Hematopoietic multipotent progenitor cell treated with erythropoietin and hydrocortisone succinate and interleukin-3 and kit ligand, for 17 days (in vitro differentiated cells): ENCODE measurements around the gene CENPC.

Experiments used
- DNase-seq: peaks from one replicate; pipeline ENCODE4 v3.0.0-alpha.2; 2015; ENCODE audit warnings: low spot score

CENPC gene, protein sequence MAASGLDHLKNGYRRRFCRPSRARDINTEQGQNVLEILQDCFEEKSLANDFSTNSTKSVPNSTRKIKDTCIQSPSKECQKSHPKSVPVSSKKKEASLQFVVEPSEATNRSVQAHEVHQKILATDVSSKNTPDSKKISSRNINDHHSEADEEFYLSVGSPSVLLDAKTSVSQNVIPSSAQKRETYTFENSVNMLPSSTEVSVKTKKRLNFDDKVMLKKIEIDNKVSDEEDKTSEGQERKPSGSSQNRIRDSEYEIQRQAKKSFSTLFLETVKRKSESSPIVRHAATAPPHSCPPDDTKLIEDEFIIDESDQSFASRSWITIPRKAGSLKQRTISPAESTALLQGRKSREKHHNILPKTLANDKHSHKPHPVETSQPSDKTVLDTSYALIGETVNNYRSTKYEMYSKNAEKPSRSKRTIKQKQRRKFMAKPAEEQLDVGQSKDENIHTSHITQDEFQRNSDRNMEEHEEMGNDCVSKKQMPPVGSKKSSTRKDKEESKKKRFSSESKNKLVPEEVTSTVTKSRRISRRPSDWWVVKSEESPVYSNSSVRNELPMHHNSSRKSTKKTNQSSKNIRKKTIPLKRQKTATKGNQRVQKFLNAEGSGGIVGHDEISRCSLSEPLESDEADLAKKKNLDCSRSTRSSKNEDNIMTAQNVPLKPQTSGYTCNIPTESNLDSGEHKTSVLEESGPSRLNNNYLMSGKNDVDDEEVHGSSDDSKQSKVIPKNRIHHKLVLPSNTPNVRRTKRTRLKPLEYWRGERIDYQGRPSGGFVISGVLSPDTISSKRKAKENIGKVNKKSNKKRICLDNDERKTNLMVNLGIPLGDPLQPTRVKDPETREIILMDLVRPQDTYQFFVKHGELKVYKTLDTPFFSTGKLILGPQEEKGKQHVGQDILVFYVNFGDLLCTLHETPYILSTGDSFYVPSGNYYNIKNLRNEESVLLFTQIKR

DNA sequence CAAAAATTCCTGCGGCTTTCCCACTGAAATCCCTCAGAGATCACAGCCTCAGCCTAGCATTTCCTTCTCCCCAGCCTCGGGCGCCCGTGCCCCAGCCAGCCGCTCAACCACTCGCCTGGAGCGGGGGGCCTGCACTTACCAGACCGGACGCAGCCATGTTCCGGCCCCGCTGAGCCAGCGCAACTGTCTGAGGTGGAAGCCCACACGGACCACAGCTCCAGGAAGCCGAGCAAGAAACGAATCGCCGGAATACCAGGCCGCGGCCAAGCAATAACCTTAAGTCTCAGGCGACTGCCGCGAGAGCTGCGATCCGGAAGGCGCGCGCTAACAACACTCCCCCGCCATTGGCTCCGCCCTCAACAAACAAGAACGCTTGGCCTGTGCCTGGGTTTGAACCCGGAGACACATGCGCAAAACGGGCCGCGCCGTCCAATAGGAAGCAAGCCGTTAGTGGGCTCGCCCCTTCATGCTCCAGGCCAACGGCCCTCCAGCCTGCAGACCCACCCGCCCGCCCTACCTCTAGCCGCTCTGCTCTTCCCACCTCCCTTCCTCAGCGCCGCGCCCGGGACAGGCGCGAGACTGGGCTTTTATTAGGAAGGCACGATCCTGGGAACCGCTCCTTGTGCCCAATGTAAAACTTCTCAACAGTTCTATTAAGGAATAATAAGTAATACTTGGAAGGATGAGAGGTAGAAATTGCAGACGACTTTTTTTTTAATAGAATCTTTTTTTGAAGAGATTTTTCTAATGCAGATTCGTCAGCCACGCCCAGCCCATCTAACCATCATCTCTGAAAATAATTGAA lies at the start of gene CENPC:
CENPC (minus strand) TSS at position 305 of the 805 bp plus-strand sequence; CDS start at position 157, 148 bp downstream.
- DNase-seq = peak; percentile 88

DNA sequence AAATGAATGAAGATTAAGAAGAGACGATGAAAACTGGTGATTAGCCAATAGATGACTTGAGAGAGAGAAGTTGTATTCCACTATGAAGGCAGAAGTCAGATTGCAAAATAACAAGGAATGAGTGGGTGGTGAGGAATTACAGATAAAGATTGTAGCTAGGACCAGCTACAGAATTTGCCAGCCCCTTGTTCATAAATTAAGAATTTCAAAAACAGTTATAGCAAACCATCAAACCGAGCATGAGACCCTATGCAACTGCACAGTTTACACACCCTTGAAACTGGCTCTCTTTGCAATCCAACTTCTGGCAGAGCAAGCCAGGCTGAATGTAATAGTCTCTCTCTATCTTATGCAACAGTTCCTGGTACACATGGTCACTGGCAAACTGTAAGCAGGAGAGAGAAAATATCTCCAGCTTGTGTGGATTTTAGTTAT lies 48.5 kb upstream of the CENPC start:
- DNase-seq = no peak

DNA sequence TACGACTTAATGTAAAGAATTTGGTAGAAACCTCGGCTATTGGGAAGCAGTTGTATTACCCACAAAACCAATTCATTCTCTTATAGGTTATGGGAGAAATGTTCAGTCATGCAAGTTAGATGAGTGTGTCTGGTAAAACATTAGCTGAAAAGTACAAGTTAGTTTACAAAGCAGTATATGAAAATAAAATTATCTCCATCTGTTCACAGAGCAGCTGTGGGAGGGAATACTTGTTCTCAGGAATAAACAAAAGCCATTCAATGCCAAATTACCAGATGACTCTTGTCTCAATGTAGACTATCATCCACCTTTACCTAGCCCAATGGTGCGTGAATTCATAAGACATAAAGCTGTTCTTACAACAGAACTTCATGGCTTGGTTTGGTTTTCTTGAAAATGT lies 41.9 kb upstream of the CENPC start:
- DNase-seq = no peak

DNA sequence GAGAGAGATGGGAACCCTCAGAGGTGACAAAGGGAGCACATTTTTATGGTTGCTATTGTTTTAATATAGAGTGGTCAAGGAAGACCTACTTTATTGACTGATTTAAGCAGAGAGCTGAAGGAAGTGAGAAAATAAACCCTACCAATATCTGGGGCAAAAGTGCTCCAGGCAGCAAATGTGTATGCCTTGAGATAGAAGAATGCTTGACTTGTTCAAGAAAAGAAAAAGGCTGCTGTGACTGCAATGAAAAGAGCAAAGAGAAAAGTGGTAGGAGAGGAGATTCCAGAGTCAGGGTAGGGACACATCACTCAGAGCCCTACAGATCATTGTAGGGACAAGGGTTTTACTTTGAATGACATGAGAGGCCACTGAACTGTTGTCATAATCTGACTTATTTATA lies 39.2 kb upstream of the CENPC start:
- no peak for DNase-seq

DNA sequence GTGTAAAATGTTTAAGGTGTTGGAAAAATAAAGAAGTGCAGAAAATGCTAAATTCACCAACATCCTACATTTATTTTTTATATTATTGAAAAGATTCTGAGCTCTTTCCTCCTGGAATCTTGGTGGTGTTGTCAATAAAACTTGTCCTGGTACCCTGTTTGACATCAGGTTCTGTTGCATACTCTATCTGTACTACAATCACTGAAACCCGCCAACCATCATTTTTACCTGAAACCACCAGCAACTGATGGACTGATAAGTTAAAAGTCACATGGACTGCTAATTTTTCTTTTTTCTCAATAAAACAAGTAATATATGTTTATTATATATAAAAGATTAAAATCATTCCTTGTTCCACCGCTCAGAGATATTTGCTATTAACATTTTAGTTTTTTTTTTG lies 36.6 kb upstream of the CENPC start:
- DNase-seq = no peak

DNA sequence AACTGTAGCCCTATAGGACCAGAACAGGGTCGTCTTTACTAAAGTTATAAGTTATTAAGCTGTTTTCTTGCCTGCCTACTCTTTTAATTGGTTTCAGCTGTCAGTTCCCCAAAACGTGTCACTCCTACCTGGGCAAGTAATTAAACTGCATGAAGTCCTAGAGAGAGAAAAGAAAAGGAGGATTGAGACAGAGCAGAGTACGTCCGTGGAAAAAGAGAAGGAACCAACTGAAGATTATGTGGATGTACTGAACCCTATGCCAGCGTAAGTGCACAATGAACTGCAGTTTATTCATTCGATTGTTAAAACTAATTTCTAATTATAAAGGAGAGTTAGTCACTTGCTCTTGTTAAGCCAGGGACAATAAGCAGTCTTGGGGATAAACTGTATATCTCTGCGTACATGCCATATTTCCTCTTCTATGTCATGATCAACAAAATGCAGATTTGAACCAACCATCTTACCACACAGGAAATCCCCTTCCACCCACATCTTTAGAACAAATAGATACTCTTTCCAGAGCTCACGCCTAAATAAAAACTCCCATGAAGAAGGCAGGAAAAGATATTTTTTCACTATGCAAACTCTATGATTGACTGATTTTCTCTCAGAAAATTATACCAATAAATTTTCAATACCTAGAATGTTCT lies 36.0 kb upstream of the CENPC start:
- DNase-seq = no peak

DNA sequence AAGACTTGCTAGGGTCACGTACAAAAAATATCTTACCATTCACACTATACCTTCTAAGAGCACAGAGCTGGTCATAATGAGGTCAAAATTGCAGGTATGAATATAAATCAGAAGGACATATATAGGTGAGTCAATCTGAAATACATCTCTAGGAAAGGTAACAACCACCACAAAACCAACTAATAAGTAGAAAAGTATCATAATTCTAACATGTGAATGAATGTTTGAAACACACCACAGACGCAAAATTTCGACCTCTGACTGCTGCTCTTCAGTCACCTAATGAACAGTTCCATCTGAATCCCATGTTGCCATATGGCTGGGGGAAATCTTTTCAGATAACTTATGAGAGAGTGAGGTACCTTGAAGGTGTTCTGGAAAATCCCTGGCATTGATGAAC lies 35.3 kb upstream of the CENPC start:
- no peak for DNase-seq

DNA sequence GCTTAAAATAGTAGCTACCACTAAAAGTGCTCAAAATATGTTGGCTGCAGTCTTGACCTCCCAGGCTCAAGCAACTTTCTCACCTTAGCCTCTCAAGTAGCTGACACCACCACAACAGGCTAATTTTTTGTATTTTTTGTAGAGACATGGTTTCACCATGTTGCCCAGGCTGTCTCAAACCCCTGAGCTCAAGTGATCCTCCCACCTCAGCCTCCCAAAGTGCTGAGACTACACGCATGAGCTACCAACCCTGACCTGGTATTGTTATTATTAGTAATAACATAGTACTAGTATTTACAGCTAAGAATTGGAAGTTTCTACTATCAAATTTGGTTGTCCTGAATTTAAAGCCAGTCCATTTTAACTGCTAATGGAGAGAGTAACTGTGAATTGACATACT lies 31.2 kb upstream of the CENPC start:
- no peak for DNase-seq

DNA sequence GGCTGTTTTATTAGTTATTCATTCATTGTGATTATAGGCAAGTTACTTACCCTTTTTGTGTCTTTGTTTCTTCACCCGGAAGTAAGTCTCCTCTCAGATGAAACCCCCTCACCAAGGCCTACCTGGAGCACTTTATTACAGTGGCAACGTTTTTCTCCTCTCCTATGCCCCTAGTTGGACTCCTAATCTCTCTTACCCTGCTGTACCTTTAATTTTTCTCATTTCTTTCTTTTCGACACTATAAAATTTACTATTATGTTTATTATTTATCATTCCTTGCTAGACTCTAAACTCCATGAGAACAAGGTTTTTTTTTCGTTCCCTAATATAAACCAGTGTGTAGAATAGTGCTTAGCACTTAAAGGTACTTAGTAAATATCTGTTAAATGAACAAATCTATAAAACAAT lies 30.8 kb upstream of the CENPC start:
- DNase-seq = no peak

DNA sequence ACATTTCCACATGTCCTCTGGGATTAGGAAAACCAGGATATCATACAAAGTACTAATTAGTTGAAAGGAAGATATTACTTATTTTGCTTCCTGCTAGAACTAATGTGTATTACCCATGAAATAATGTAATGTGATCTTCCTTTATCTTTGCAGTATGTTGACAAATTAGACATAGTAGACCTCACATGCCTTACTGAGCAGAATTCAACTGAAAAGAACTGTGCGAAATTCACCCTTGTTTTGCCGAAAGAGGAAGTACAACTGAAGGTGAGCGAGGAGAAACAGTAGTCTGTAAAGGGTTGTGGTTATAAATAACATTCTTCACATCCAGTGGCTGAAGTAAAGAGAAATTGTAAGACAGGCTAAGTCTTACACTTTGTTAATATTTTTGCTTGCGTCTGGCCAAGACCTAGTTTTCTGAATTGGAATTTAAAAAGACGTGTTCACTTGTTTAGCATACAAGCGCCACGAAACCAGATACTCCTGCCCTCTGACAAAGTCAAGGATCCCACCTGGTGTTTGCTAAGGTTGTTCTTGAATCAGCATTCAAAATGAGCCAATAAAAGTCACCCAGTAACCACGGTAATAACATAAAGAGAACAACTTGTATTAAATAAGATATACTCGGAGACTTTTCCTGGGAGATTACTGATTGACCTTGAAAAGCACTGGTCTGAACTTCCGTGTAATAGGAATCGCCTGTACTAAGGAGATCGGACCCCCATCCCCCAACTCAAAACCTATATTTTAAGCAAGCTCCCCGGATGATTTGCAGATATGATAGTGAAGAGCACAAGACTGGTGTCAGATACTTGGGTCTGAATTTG lies 30.1 kb upstream of the CENPC start:
- DNase-seq = no peak

DNA sequence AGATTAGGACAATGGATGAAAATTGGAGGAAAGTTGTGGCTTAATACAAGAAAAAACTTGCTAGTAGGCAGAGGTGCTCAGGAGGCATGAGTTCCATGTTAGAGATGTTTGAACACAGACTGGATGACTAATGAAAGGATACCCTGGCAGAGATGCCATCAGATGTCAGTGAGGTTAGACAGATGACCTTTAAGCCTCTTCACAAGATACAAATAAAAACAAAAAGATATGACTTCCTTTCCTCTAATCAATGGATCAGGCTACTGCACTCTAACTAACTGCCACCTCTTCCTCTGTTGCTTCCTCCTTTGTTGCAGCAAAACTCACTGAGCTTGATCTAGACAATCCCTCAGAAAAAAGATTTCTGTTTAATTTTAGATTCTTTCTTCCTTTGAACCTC lies 27.9 kb upstream of the CENPC start:
- DNase-seq = no peak

DNA sequence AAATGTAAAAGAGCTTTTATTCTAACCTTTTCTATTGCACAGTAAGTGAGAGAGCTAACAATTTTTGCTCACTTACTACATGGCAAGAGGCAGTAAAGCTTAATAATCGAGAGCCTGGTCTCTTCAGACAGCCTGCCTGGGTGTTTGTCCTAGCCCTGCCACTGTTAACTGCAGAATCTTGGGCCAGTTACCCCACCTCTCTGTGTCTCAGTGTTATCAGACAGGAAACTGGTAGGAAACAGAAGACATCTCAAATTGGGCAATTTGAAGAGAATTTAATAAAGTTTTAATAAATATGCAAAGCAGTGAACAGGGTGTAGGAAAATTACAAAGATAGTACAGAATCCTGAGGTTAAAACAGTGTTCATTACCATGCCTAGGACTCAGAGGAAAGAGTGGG lies 26.7 kb upstream of the CENPC start:
- no peak for DNase-seq

DNA sequence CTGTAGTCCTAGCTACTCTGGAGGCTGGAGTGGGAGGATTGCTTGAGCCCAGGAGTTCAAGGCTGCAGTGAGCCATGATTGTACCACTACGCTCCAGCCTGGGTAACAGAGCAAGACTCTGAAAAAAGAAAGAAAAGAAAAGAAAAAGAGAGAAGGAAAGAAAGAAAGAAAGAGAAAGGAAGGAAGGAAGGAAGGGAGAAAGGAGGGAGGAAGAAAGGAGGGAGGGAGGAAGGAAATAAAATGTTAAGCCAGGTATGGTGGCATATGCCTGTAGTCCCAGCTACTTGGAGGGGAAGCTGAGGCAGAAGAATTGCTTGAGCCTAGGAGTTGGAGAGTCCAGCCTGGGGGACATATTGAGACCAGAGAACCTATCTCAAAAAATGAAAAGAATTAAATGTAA lies 25.2 kb upstream of the CENPC start:
- no peak for DNase-seq

DNA sequence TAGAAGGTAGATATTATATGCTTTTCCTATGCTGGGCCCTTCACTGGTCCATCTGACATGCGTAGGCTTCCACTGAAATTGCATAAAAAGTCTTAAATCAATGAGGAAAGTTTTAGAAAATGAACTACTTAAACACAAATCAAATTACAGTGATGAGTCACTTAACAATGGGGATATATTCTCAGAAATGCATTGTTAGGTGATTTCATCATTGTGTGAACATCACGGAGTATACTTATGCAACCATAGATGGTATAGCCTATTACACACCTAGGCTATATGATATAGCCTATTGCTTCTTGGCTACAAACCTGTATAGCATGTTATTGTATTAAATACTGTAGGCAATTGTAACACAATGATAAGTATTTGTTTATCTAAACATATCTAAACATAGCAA lies 23.5 kb upstream of the CENPC start:
- DNase-seq = no peak

DNA sequence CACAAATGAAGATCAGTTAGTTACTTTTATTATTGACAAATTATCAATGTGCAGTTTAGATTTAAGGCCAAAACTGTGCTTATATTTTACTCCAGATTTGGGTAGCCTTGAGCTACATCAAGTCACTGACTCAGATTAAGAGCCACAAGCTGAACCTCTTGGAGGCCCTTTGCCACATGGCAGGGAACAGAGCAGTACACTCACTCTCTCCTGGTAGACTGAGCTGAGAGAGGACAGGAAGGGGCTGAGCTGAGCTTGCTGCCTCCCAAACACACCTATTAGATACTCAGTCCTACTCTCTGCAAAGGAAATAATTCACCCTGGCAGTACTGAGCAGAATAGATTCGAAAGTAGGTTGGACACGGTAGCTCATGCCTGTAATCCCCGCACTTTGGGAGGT lies 21.0 kb upstream of the CENPC start:
- no peak for DNase-seq

DNA sequence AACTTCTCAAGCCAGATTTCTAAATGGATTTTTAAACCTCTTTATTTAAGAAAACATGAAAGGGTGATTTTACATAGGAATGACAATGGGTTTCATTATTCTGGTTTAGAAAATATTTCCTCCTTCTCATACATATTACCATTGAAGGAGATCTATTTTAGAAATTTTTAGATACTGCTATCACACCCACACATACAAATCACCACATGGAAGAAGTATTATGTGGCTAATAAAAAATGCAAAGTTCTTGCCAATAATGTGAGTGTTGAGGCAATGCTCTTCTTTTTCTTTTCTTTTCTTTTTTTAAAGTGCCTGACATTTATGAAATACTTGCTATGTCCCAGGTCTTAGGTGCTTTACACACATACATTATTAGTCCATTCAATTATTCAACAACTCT lies 20.0 kb upstream of the CENPC start:
- DNase-seq = no peak

DNA sequence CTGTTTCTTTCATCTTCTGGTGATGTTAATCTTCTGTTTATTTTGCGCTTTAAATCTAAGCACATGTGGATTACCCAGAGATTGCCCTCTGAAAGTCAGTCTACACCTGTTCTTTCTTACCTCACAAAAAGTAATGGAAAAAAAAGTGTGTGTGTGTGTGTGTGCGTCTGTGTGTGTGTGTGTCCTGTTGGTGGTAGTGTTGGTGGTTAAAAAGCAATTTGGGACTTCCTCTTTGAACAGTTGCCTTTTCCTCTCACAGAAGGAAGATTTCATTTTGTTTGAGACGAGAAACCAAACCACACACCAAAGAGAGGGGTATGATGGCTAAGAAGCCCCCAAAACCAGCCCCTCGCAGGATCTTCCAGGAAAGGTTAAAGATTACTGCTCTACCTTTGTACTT lies 13.2 kb upstream of the CENPC start, which contains the start of gene STAP1:
STAP1 (plus strand) TSS at position 235 of the 400 bp plus-strand sequence; CDS start at position 318, 83 bp downstream.
- DNase-seq = no peak

DNA sequence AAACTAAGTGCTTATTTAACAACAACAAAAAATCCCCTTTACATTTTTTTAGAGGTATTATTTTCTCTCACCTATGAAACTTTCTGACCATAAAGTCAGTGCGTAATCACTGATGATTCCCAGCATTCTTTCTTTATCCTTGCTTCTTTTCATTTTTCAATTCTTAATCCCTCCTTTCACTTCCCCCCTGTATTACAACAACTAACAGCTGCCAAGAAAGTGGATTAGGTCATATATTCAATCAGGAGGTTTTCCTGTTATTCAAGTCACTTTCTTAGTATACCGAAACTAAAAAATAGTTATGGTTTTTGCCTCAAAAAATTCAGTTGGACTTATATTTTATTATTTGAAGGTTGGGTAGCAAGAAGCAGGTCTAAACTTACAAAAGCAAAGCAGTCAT lies 11.1 kb upstream of the CENPC start:
- no peak for DNase-seq

DNA sequence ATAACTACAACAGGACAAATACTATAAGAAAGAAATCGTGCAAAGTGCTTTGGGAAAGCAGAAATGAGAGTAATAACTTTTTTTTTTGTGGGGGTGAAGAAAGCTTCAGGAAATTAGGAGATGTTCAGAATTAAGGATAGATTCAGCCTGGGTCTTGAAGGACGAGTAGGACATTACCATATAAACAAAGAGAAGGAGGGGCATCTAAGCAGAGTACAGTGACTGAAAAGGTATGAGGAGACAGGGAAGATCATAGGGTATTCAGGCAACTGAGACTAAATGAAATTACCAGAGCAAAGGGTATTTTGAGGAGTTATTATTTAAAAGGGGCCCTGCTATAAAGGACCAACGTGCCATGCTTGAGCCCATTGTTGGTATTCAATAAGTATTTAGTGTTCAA lies 10.1 kb upstream of the CENPC start:
- DNase-seq = no peak

DNA sequence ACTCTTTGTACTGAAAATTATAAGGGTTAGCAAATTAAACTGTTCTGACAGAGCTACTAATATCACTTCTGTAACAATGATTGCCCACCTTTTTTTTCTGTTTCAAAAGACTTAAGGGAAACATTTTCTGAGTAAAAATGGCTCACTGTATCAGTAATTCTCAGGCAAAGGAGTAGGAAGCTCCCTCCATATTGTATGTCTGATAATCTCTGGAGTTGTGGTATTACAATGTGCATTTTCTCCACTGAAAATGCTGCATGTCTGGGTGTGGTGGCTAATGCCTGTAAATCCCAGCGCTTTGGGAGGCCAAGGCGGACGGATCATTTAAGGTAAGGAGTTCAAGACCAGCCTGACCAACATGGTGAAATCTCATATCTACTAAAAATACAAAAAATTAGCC lies 8.8 kb upstream of the CENPC start:
- DNase-seq = no peak
